D341Med (cell line): ENCODE data around the gene IRX3.
"Not testable (repeated sequence)": the region's sequence is repeated elsewhere in the genome, so short reads cannot be mapped to it uniquely, and the experiment has no call there.

Experiments used
- DNase-seq: peaks from one replicate; pipeline ENCODE4 v3.0.0; 2012; ENCODE audit warnings: low spot score

IRX3 gene

GRCh38 chr16:54275956-54276355 lies 10.6 kb downstream of the IRX3 start:
- no peak for DNase-seq

GRCh38 chr16:54273566-54273965 lies 13.0 kb downstream of the IRX3 start:
- no peak for DNase-seq

- no peak for DNase-seq
These were observed 15.9 kb downstream of the IRX3 start for GRCh38 chr16:54270711-54271110.

GRCh38 chr16:54269461-54269860 lies 17.1 kb downstream of the IRX3 start:
- DNase-seq: no peak

- DNase-seq: no peak
These were observed 17.8 kb downstream of the IRX3 start for GRCh38 chr16:54268766-54269165.

- DNase-seq: no peak
These were observed 18.2 kb downstream of the IRX3 start for GRCh38 chr16:54268340-54268739.

- DNase-seq: no peak
These were observed 20.1 kb downstream of the IRX3 start for GRCh38 chr16:54266363-54266955.

GRCh38 chr16:54265575-54266107 lies 20.9 kb downstream of the IRX3 start:
- DNase-seq: no peak

- DNase-seq: no peak
These were observed 33.5 kb downstream of the IRX3 start for GRCh38 chr16:54253118-54253517.

GRCh38 chr16:54248863-54249710 lies 37.5 kb downstream of the IRX3 start:
- no peak for DNase-seq

GRCh38 chr16:54247705-54248104 lies 38.9 kb downstream of the IRX3 start:
- DNase-seq: not testable (repeated sequence)

GRCh38 chr16:54246454-54246821 lies 40.1 kb downstream of the IRX3 start:
- no peak for DNase-seq

GRCh38 chr16:54245788-54246453 lies 40.7 kb downstream of the IRX3 start:
- DNase-seq: no peak

GRCh38 chr16:54244061-54244886 lies 42.3 kb downstream of the IRX3 start:
- no peak for DNase-seq

GRCh38 chr16:54243202-54243601 lies 43.4 kb downstream of the IRX3 start:
- no peak for DNase-seq

GRCh38 chr16:54242199-54242598 lies 44.4 kb downstream of the IRX3 start:
- no peak for DNase-seq

GRCh38 chr16:54241525-54241924 lies 45.1 kb downstream of the IRX3 start:
- DNase-seq: no peak

GRCh38 chr16:54240271-54241129 lies 46.1 kb downstream of the IRX3 start:
- DNase-seq: no peak

- DNase-seq: no peak
These were observed 47.1 kb downstream of the IRX3 start for GRCh38 chr16:54239456-54239855.

- DNase-seq: no peak
These were observed 49.8 kb downstream of the IRX3 start for GRCh38 chr16:54236773-54237172.

GRCh38 chr16:54233615-54234014 lies 53.0 kb downstream of the IRX3 start:
- no peak for DNase-seq
